DLD1 (cell line): ENCODE results near the gene IPPK.
"Not testable (repeated sequence)": the region's sequence is repeated elsewhere in the genome, so short reads cannot be mapped to it uniquely, and the experiment has no call there.

ENCODE experiments used
- in situ Hi-C: cut with HindIII; loops from 2 replicates; pipeline ENCODE4 v1.10.0; 2017; ENCODE audit warnings: low sequenced_read_pairs

The IPPK gene

GRCh38 chr9:92639791-92640271, 30.1 kb downstream of the IPPK start:
- in situ Hi-C loops: no loop called here

GRCh38 chr9:92639124-92639523, 30.8 kb downstream of the IPPK start:
- in situ Hi-C loops: no loop called here

GRCh38 chr9:92638621-92639101, 31.3 kb downstream of the IPPK start:
- in situ Hi-C loops: no loop called here

- in situ Hi-C loops: no loop called here
Measured at GRCh38 chr9:92637886-92638620, 31.9 kb downstream of the IPPK start.

- in situ Hi-C loops: no loop called here
Measured at GRCh38 chr9:92637326-92637725, 32.6 kb downstream of the IPPK start.

- in situ Hi-C loops: no loop called here
Measured at GRCh38 chr9:92636627-92637026, 33.3 kb downstream of the IPPK start.

- in situ Hi-C loops: no loop called here
Measured at GRCh38 chr9:92635760-92636159, 34.2 kb downstream of the IPPK start.

- in situ Hi-C loops: no loop called here
Measured at GRCh38 chr9:92634712-92635605, 35.0 kb downstream of the IPPK start.

- in situ Hi-C loops: no loop called here
Measured at GRCh38 chr9:92633614-92634278, 36.2 kb downstream of the IPPK start.

GRCh38 chr9:92632641-92633040, 37.3 kb downstream of the IPPK start:
- in situ Hi-C loops: no loop called here

GRCh38 chr9:92631452-92632343, 38.2 kb downstream of the IPPK start:
- in situ Hi-C loops: no loop called here

- in situ Hi-C loops: no loop called here
Measured at GRCh38 chr9:92627651-92628050, 42.3 kb downstream of the IPPK start.

- in situ Hi-C loops: no loop called here
Measured at GRCh38 chr9:92626484-92626883, 43.4 kb downstream of the IPPK start.

GRCh38 chr9:92623936-92624335, 46.0 kb downstream of the IPPK start:
- in situ Hi-C loops: not testable (repeated sequence)

GRCh38 chr9:92620845-92621244, 49.1 kb downstream of the IPPK start:
- in situ Hi-C loops: no loop called here

GRCh38 chr9:92619601-92620300, 50.2 kb downstream of the IPPK start:
- in situ Hi-C loops: loop anchor here (10.0 kb wide), 1 partner anchor 125 kb away; no protein-coding TSS in a partner anchor

GRCh38 chr9:92618633-92619225, 51.2 kb downstream of the IPPK start:
- in situ Hi-C loops: loop anchor here (10.0 kb wide), 1 partner anchor 124 kb away; no protein-coding TSS in a partner anchor

- in situ Hi-C loops: loop anchor here (10.0 kb wide), 1 partner anchor 123 kb away; no protein-coding TSS in a partner anchor
Measured at GRCh38 chr9:92617951-92618510, 51.9 kb downstream of the IPPK start.
